ENCODE results near the gene ARMC7. TPM values are rescaled to one million over a fixed set of nuclear protein-coding genes. Genes with fewer than 3 reads are reported as not detected.

Gene ARMC7
- total and polyA plus RNA-seq, 2 of the 13 experiments (the other 11 are each of a cell fraction or from before 2014, with no cell fraction given) = 3.9 to 4.2 TPM

GRCh38 chr17:75064867-75065561 lies 44.8 kb upstream of the ARMC7 start:
- intact Hi-C loops (cut with micrococcal nuclease; ENCODE audit: unreplicated experiment) (no loop called here), in situ Hi-C loops (cut with HindIII; ENCODE audit: extremely low pct_ligation_motif_present, low pct_unique_long_range_greater_than_20kb) (no loop called here)
- no peaks in the 10 kb centered on the region for H3K79me2 ChIP-seq (ENCODE audit: insufficient read depth, low read length)
- H2AFZ ChIP-seq (ENCODE audit: low read length) = no peak overlapping the region
- H3K4me1 ChIP-seq (ENCODE audit: insufficient read depth, low read length) = 0 out of 2 replicates have a peak, but pooled peaks cover 6% of the 10 kb centered on the region
- no peak overlapping the region for H3K4me2 ChIP-seq (ENCODE audit: low read depth, low read length)
- FAIRE-seq = no peak
- H3K4me3 ChIP-seq (replicated peaks in 1 of 3; ENCODE audit: insufficient read depth in 1 of 3, low read depth in 2 of 3, low read length in 3 of 3) = no peak overlapping the region
- H4K20me1 ChIP-seq (ENCODE audit: insufficient read depth, low read length) = no peaks in the 10 kb centered on the region
- no peaks in the 10 kb centered on the region for H3K27me3 ChIP-seq (ENCODE audit: control insufficient read depth in 1 of 2, insufficient read depth in 2 of 2, low read length in 2 of 2)
- TSS peak; percentile 49 for BruUV-seq (replicated peaks)
- 91% methylated on average over 18 of the region's 18 CpGs for WGBS (ENCODE audit: low lambda C conversion rate)
- H3K27ac ChIP-seq (ENCODE audit: extremely low read length, insufficient read depth, low read length) = no peak overlapping the region
- H3K9me3 ChIP-seq (ENCODE audit: low read length) = no peaks in the 10 kb centered on the region
- CTCF ChIA-PET (ENCODE audit: low intra/inter-chr PET ratio, low total read pairs) = interaction anchor here (0.8 kb wide), 1 partner anchor 41 kb away, joined by 3 read pairs; no protein-coding TSS in a partner anchor
- no peak for DNase-seq (ENCODE audit: low spot score)
- TF ChIP-seq FOXP1 (IDR thresholded peaks at IDR 0.05) (no peak), FOXP1 (CRISPR knock-in tag; IDR thresholded peaks at IDR 0.05) (no peak), STAG1 (CRISPR knock-in tag; IDR thresholded peaks at IDR 0.05) (0 out of 2 replicates have a peak, but pooled peaks have one; percentile 8)
- POLR2A ChIA-PET = no interaction called here
- H3K9ac ChIP-seq (ENCODE audit: insufficient read depth, low read depth, low read length) = no peak overlapping the region
- no peak for ATAC-seq
- H3K36me3 ChIP-seq (replicated peaks in 1 of 2; ENCODE audit: control insufficient read depth in 1 of 2, insufficient read depth in 2 of 2, low read length in 2 of 2) = peaks cover 20 to 45% of the 10 kb centered on the region in 2 experiments

GRCh38 chr17:75065562-75066151 lies 44.1 kb upstream of the ARMC7 start:
- in situ Hi-C loops (cut with HindIII; ENCODE audit: extremely low pct_ligation_motif_present, low pct_unique_long_range_greater_than_20kb) = no loop called here

More at GRCh38 chr17:75065562-75066151, 44.1 kb upstream of the ARMC7 start:
- intact Hi-C loops (cut with micrococcal nuclease; ENCODE audit: unreplicated experiment) = no loop called here
- TF ChIP-seq CENPX (CRISPR knock-in tag; IDR thresholded peaks at IDR 0.05) (no peak), REPIN1 (CRISPR knock-in tag; IDR thresholded peaks at IDR 0.05; ENCODE audit: borderline replicate concordance, low read depth) (no peak), BORCS8-MEF2B (CRISPR knock-in tag; IDR thresholded peaks at IDR 0.05) (no peak), HHEX (CRISPR knock-in tag; IDR thresholded peaks at IDR 0.05) (no peak), REXO4 (CRISPR knock-in tag; IDR thresholded peaks at IDR 0.05; ENCODE audit: borderline replicate concordance) (no peak), ZSCAN20 (CRISPR knock-in tag; IDR thresholded peaks at IDR 0.05; ENCODE audit: borderline replicate concordance) (no peak)
- H3K36me3 ChIP-seq (replicated peaks in 1 of 2; ENCODE audit: control insufficient read depth in 1 of 2, insufficient read depth in 2 of 2, low read length in 2 of 2) = peaks cover 19 to 40% of the 10 kb centered on the region in 2 experiments
- no peak overlapping the region for H3K4me2 ChIP-seq (ENCODE audit: low read depth, low read length)
- ATAC-seq (no peak), FAIRE-seq (no peak), DNase-seq (ENCODE audit: low spot score) (no peak)
- H2AFZ ChIP-seq (ENCODE audit: low read length) = no peak overlapping the region
- no peak overlapping the region for H3K27ac ChIP-seq (ENCODE audit: extremely low read length, insufficient read depth, low read length)
- CTCF ChIA-PET (ENCODE audit: low intra/inter-chr PET ratio, low total read pairs) = no interaction called here
- 76% methylated on average over 6 of the region's 6 CpGs for WGBS (ENCODE audit: low lambda C conversion rate)
- H3K9ac ChIP-seq (ENCODE audit: insufficient read depth, low read depth, low read length) = no peak overlapping the region
- H3K4me3 ChIP-seq (replicated peaks in 1 of 3; ENCODE audit: insufficient read depth in 1 of 3, low read depth in 2 of 3, low read length in 3 of 3) = no peak overlapping the region
- no TSS peak for BruUV-seq (replicated peaks)
- no peaks in the 10 kb centered on the region for H3K9me3 ChIP-seq (ENCODE audit: low read length)
- 0 out of 2 replicates have a peak, but pooled peaks cover 6% of the 10 kb centered on the region for H3K4me1 ChIP-seq (ENCODE audit: insufficient read depth, low read length)
- no peaks in the 10 kb centered on the region for H4K20me1 ChIP-seq (ENCODE audit: insufficient read depth, low read length)
- no peaks in the 10 kb centered on the region for H3K27me3 ChIP-seq (ENCODE audit: control insufficient read depth in 1 of 2, insufficient read depth in 2 of 2, low read length in 2 of 2)
- no peaks in the 10 kb centered on the region for H3K79me2 ChIP-seq (ENCODE audit: insufficient read depth, low read length)
- POLR2A ChIA-PET = no interaction called here
